Activated naive CD8-positive, alpha-beta T cell treated with anti-CD3 and anti-CD28 coated beads, Interleukin-2, amount 10 ng/mL, durations not matched to agents 7 days and 5 days (primary cell): ENCODE results near the gene FADS6. TPM values are rescaled to one million over a fixed set of nuclear protein-coding genes. Genes with fewer than 3 reads are reported as not detected.
"Not testable (repeated sequence)": the region's sequence is repeated elsewhere in the genome, so short reads cannot be mapped to it uniquely, and the experiment has no call there.

Source experiments
- ATAC-seq: fragments of 150-1000 bp; cut with Tn5 transposase; one replicate; pipeline ENCODE4 v1.10.0; 2021; ENCODE audit warnings: low read depth, moderate library complexity
- POLR2A ChIA-PET: fragments of 350-600 bp; sonication (Branson Sonifier 250); formaldehyde crosslinking; loops from one replicate; lab custom pipeline; 2021; ENCODE audit warnings: antibody characterized with exemption; lab: Charles Lee
- DNase-seq: peaks from one replicate; pipeline ENCODE4 v3.0.0; 2021
- H3K27ac Mint-ChIP-seq: one replicate; pipeline ENCODE4 v1.8.0; 2022; ENCODE audit warnings: mild to moderate bottlenecking, mixed read lengths
- H3K27me3 Mint-ChIP-seq: one replicate; pipeline ENCODE4 v1.8.0; 2022; ENCODE audit warnings: mild to moderate bottlenecking, moderate library complexity, mixed read lengths
- H3K36me3 Mint-ChIP-seq: one replicate; pipeline ENCODE4 v1.8.0; 2021; ENCODE audit warnings: mild to moderate bottlenecking, mixed read lengths
- H3K4me1 Mint-ChIP-seq: one replicate; pipeline ENCODE4 v1.8.0; 2021; ENCODE audit warnings: mixed read lengths
- H3K4me3 Mint-ChIP-seq: one replicate; pipeline ENCODE4 v1.8.0; 2022; ENCODE audit warnings: mild to moderate bottlenecking, moderate library complexity, mixed read lengths
- H3K9me3 Mint-ChIP-seq: one replicate; pipeline ENCODE4 v1.8.0; 2021; ENCODE audit warnings: mixed read lengths
- total RNA-seq, 2 experiments: library from RNA; stranded (reverse); gene quantifications; one replicate each; pipeline ENCODE4 v1.2.3, GENCODE V29; 2021

The FADS6 gene
- total RNA-seq, 2 experiments from 2014 or later: not detected

GRCh38 chr17:74873874-74874614 lies 19.4 kb downstream of the FADS6 start:
- Mint-ChIP-seq H3K36me3 (peaks cover 10% of the 10 kb centered on the region), H3K4me1 (peaks cover 26% of the 10 kb centered on the region), H3K9me3 (no peaks in the 10 kb centered on the region), H3K27me3 (peaks cover 2% of the 10 kb centered on the region), H3K27ac (peak overlapping the region; percentile 89), H3K4me3 (peak overlapping the region; percentile 94)
- DNase-seq: no peak
- no peak for ATAC-seq
- POLR2A ChIA-PET: interaction anchor here (0.6 to 2.3 kb wide), 6 partner anchors 15 to 416 kb away, joined by 4 to 7 read pairs (median 4); partner anchors contain the start of gene NAT9

GRCh38 chr17:74873037-74873873 lies 20.2 kb downstream of the FADS6 start:
- H3K36me3 Mint-ChIP-seq: peaks cover 13% of the 10 kb centered on the region
- POLR2A ChIA-PET: interaction anchor here (0.7 to 2.3 kb wide), 13 partner anchors 11 to 398 kb away, joined by 3 to 12 read pairs (median 4); partner anchors contain the start of genes MIF4GD, MRPL58 and NAT9
- H3K4me1 Mint-ChIP-seq: peaks cover 32% of the 10 kb centered on the region
- ATAC-seq (peak; percentile 97), DNase-seq (peak; percentile 95)
- H3K27me3 Mint-ChIP-seq: peaks cover 2% of the 10 kb centered on the region
- H3K9me3 Mint-ChIP-seq: no peaks in the 10 kb centered on the region
- peak overlapping the region; percentile 94 for H3K4me3 Mint-ChIP-seq
- peak overlapping the region; percentile 89 for H3K27ac Mint-ChIP-seq

GRCh38 chr17:74872313-74873036 lies 21.0 kb downstream of the FADS6 start, which contains the start of gene FDXR:
TSS of gene FDXR (minus strand) at chr17:74872994. CDS start at chr17:74872944, 50 bp downstream.
- ATAC-seq (peak; percentile 14), DNase-seq (no peak)
- H3K27me3 Mint-ChIP-seq: peaks cover under 1% of the 10 kb centered on the region
- H3K27ac Mint-ChIP-seq: peak within 1 kb of the TSS; percentile 89
- H3K4me3 Mint-ChIP-seq: peak within 1 kb of the TSS; percentile 94
- POLR2A ChIA-PET: interaction anchor here (0.7 to 2.3 kb wide), 12 partner anchors 10 to 398 kb away, joined by 3 to 12 read pairs (median 4); partner anchors contain the start of genes MIF4GD, MRPL58 and NAT9
- H3K36me3 Mint-ChIP-seq: peaks cover 13% of the 10 kb centered on the region
- no peaks in the 10 kb centered on the region for H3K9me3 Mint-ChIP-seq
- peaks cover 32% of the 10 kb centered on the region for H3K4me1 Mint-ChIP-seq

- no peaks in the 10 kb centered on the region for H3K27me3 Mint-ChIP-seq
- DNase-seq: no peak
- peaks cover 32% of the 10 kb centered on the region for H3K4me1 Mint-ChIP-seq
- peak overlapping the region; percentile 94 for H3K4me3 Mint-ChIP-seq
- POLR2A ChIA-PET: interaction anchor here (0.5 to 2.3 kb wide), 2 partner anchors 112 to 132 kb away, joined by 4 to 7 read pairs; no protein-coding TSS in a partner anchor
- H3K36me3 Mint-ChIP-seq: peaks cover 13% of the 10 kb centered on the region
- H3K27ac Mint-ChIP-seq: peak overlapping the region; percentile 42
- ATAC-seq: no peak
- H3K9me3 Mint-ChIP-seq: no peaks in the 10 kb centered on the region
Measured at GRCh38 chr17:74871356-74872076, 21.9 kb downstream of the FADS6 start.

- POLR2A ChIA-PET: interaction anchor here (0.9 kb wide), 1 partner anchor 9 kb away, joined by 3 read pairs; no protein-coding TSS in a partner anchor
- Mint-ChIP-seq H3K9me3 (no peaks in the 10 kb centered on the region), H3K4me1 (peaks cover 32% of the 10 kb centered on the region), H3K36me3 (peaks cover 13% of the 10 kb centered on the region), H3K27ac (no peak overlapping the region), H3K27me3 (no peaks in the 10 kb centered on the region), H3K4me3 (no peak overlapping the region)
- DNase-seq (no peak), ATAC-seq (no peak)
Measured at GRCh38 chr17:74870512-74870911, 22.9 kb downstream of the FADS6 start.

GRCh38 chr17:74870028-74870427 lies 23.4 kb downstream of the FADS6 start:
- peaks cover 31% of the 10 kb centered on the region for H3K4me1 Mint-ChIP-seq
- peaks cover 16% of the 10 kb centered on the region for H3K36me3 Mint-ChIP-seq
- ATAC-seq: not testable (repeated sequence)

GRCh38 chr17:74868908-74869255 lies 24.6 kb downstream of the FADS6 start:
- no peaks in the 10 kb centered on the region for H3K9me3 Mint-ChIP-seq
- H3K4me1 Mint-ChIP-seq: peaks cover 32% of the 10 kb centered on the region
- no peak overlapping the region for H3K4me3 Mint-ChIP-seq
- no peak overlapping the region for H3K27ac Mint-ChIP-seq
- POLR2A ChIA-PET: no interaction called here
- H3K27me3 Mint-ChIP-seq: no peaks in the 10 kb centered on the region
- H3K36me3 Mint-ChIP-seq: peaks cover 19% of the 10 kb centered on the region
- no peak for DNase-seq
- no peak for ATAC-seq

More at GRCh38 chr17:74870028-74870427, 23.4 kb downstream of the FADS6 start:
- H3K27ac Mint-ChIP-seq, DNase-seq, H3K4me3 Mint-ChIP-seq, H3K9me3 Mint-ChIP-seq, H3K27me3 Mint-ChIP-seq: not testable (repeated sequence)
- POLR2A ChIA-PET: interaction anchor here (0.9 kb wide), 1 partner anchor 8 kb away, joined by 3 read pairs; no protein-coding TSS in a partner anchor

- H3K9me3 Mint-ChIP-seq: no peaks in the 10 kb centered on the region
- no peaks in the 10 kb centered on the region for H3K27me3 Mint-ChIP-seq
- H3K4me3 Mint-ChIP-seq: no peak overlapping the region
- peaks cover 29% of the 10 kb centered on the region for H3K4me1 Mint-ChIP-seq
- peaks cover 19% of the 10 kb centered on the region for H3K36me3 Mint-ChIP-seq
- POLR2A ChIA-PET: no interaction called here
- ATAC-seq: no peak
- no peak for DNase-seq
- H3K27ac Mint-ChIP-seq: no peak overlapping the region
Measured at GRCh38 chr17:74868251-74868907, 25.1 kb downstream of the FADS6 start.

GRCh38 chr17:74866198-74866835 lies 27.1 kb downstream of the FADS6 start:
- Mint-ChIP-seq H3K36me3 (peaks cover 12% of the 10 kb centered on the region), H3K27me3 (peaks cover 7% of the 10 kb centered on the region), H3K4me3 (no peak overlapping the region), H3K27ac (no peak overlapping the region), H3K4me1 (peaks cover 23% of the 10 kb centered on the region), H3K9me3 (no peaks in the 10 kb centered on the region)
- DNase-seq: no peak
- ATAC-seq: no peak
- POLR2A ChIA-PET: interaction anchor here (2.2 kb wide), 1 partner anchor 75 kb away, joined by 8 read pairs; no protein-coding TSS in a partner anchor

- POLR2A ChIA-PET: interaction anchor here (2.2 kb wide), 1 partner anchor 74 kb away, joined by 8 read pairs; no protein-coding TSS in a partner anchor
- Mint-ChIP-seq H3K4me1 (peaks cover 20% of the 10 kb centered on the region), H3K27ac (no peak overlapping the region), H3K36me3 (peaks cover 11% of the 10 kb centered on the region), H3K9me3 (no peaks in the 10 kb centered on the region), H3K27me3 (peaks cover 12% of the 10 kb centered on the region), H3K4me3 (no peak overlapping the region)
- DNase-seq (no peak), ATAC-seq (no peak)
Measured at GRCh38 chr17:74865504-74866197, 27.8 kb downstream of the FADS6 start.

- Mint-ChIP-seq H3K4me1 (peaks cover 20% of the 10 kb centered on the region), H3K36me3 (peaks cover 9% of the 10 kb centered on the region), H3K9me3 (no peaks in the 10 kb centered on the region), H3K27me3 (peaks cover 18% of the 10 kb centered on the region), H3K4me3 (no peak overlapping the region), H3K27ac (peak overlapping the region; percentile 63)
- ATAC-seq (peak; percentile 53), DNase-seq (peak; percentile 80)
- POLR2A ChIA-PET: interaction anchor here (2.2 kb wide), 1 partner anchor 74 kb away, joined by 8 read pairs; no protein-coding TSS in a partner anchor
Measured at GRCh38 chr17:74864866-74865395, 28.5 kb downstream of the FADS6 start.
